AG04450 (cell line): ENCODE results near the gene COL19A1. TPM values are rescaled to one million over a fixed set of nuclear protein-coding genes. Genes with fewer than 3 reads are reported as not detected.

Source experiments
- CTCF ChIA-PET: fragments of 300-600, 350-600 bp; formaldehyde crosslinking; extraction: SDS; loops from one replicate; lab custom pipeline; 2022; ENCODE audit warnings: antibody characterized with exemption, inconsistent platforms; lab: Charles Lee
- POLR2A ChIA-PET: fragments of 350-600 bp; formaldehyde crosslinking; extraction: SDS; loops from one replicate; lab custom pipeline; 2021; ENCODE audit warnings: antibody characterized with exemption, inconsistent platforms; lab: Yijun Ruan, JAX
- DNase-seq: peaks from one replicate; pipeline ENCODE4 v3.0.0-alpha.2; 2011; ENCODE audit warnings: low read depth, low spot score
- H3K27ac ChIP-seq: one replicate; pipeline ENCODE4 v1.5.1; 2012; ENCODE audit warnings: low read depth, low read length, control low read depth
- H3K27me3 ChIP-seq: one replicate; pipeline ENCODE4 v1.6.0; 2012; ENCODE audit warnings: low read length; ENCODE audit not compliant: control insufficient read depth, insufficient read depth
- H3K4me3 ChIP-seq: 2 replicates; pipeline ENCODE4 v1.5.1; 2011; ENCODE audit warnings: mild to moderate bottlenecking, low read depth, low read length, control low read depth
- H3K9me3 ChIP-seq: 2 replicates; pipeline ENCODE4 v1.5.1; 2012; ENCODE audit warnings: low read length; ENCODE audit not compliant: control insufficient read depth, insufficient read depth
- CTCF ChIP-seq: IDR thresholded peaks from 2 replicates; pipeline ENCODE4 v1.5.1; 2011; ENCODE audit warnings: low read depth, low read length, control low read depth, inconsistent platforms
- polyA plus RNA-seq: library from polyadenylated mRNA; depleted of rRNA; stranded (reverse); fragments of >200 nt; gene quantifications from 2 replicates; pipeline ENCODE4 v1.2.3, GENCODE V29; 2011

COL19A1 gene
- polyA plus RNA-seq, 1 experiment, result 0.09 TPM

GRCh38 chr6:70073637-70074036 is 207.3 kb downstream of the COL19A1 start:
- no peak for TF ChIP-seq CTCF
- DNase-seq, result no peak
- no peaks in the 10 kb centered on the region for H3K9me3 ChIP-seq
- CTCF ChIA-PET, result interaction anchor here (1.4 kb wide), 1 partner anchor 35 kb away, joined by 3 read pairs; no protein-coding TSS in a partner anchor
- no peak overlapping the region for H3K27ac ChIP-seq
- POLR2A ChIA-PET, result no interaction called here
- no peaks in the 10 kb centered on the region for H3K27me3 ChIP-seq
- H3K4me3 ChIP-seq, result no peak overlapping the region

GRCh38 chr6:70079241-70079640 is 212.9 kb downstream of the COL19A1 start:
- TF ChIP-seq CTCF, result no peak
- no peaks in the 10 kb centered on the region for H3K27me3 ChIP-seq
- H3K27ac ChIP-seq, result no peak overlapping the region
- CTCF ChIA-PET, result interaction anchor here (0.6 kb wide), 1 partner anchor 29 kb away, joined by 3 read pairs; no protein-coding TSS in a partner anchor
- DNase-seq, result no peak
- POLR2A ChIA-PET, result no interaction called here
- H3K4me3 ChIP-seq, result no peak overlapping the region
- H3K9me3 ChIP-seq, result no peaks in the 10 kb centered on the region

- ChIA-PET POLR2A (no interaction called here), CTCF (no interaction called here)
- H3K27me3 ChIP-seq, result no peaks in the 10 kb centered on the region
- H3K4me3 ChIP-seq, result no peak overlapping the region
- DNase-seq, result no peak
- H3K9me3 ChIP-seq, result no peaks in the 10 kb centered on the region
- no peak overlapping the region for H3K27ac ChIP-seq
- no peak for TF ChIP-seq CTCF
Observed at GRCh38 chr6:70080443-70081070, 214.2 kb downstream of the COL19A1 start.

- no peak for TF ChIP-seq CTCF
- H3K27ac ChIP-seq, result no peak overlapping the region
- POLR2A ChIA-PET, result no interaction called here
- CTCF ChIA-PET, result no interaction called here
- no peak overlapping the region for H3K4me3 ChIP-seq
- no peak for DNase-seq
- H3K9me3 ChIP-seq, result no peaks in the 10 kb centered on the region
- no peaks in the 10 kb centered on the region for H3K27me3 ChIP-seq
Observed at GRCh38 chr6:70082830-70083229, 216.5 kb downstream of the COL19A1 start.

GRCh38 chr6:70086806-70087205 is 220.4 kb downstream of the COL19A1 start:
- CTCF ChIA-PET, result no interaction called here
- Histone ChIP-seq H3K27me3 (no peaks in the 10 kb centered on the region), H3K4me3 (no peak overlapping the region), H3K27ac (no peak overlapping the region), H3K9me3 (no peaks in the 10 kb centered on the region)
- no peak for TF ChIP-seq CTCF
- no peak for DNase-seq
- POLR2A ChIA-PET, result no interaction called here
